ENCODE results near the gene DIS3L2.

Gene DIS3L2

GRCh38 chr2:232265329-232265728 is 303.8 kb downstream of the DIS3L2 start:
- in situ Hi-C loops (cut with MboI; ENCODE audit: low pct_unique_long_range_greater_than_20kb, low sequenced_read_pairs, unreplicated experiment): no loop called here
- TF ChIP-seq CTCF (IDR thresholded peaks at IDR 0.05; ENCODE audit: extremely low read depth, insufficient read depth, missing control alignments): no peak
- no peak for DNase-seq (ENCODE audit: low spot score)

- in situ Hi-C loops (cut with MboI; ENCODE audit: low pct_unique_long_range_greater_than_20kb, low sequenced_read_pairs, unreplicated experiment): no loop called here
- no peak for DNase-seq (ENCODE audit: low spot score)
- no peak for TF ChIP-seq CTCF (IDR thresholded peaks at IDR 0.05; ENCODE audit: extremely low read depth, insufficient read depth, missing control alignments)
These were observed 307.2 kb downstream of the DIS3L2 start for GRCh38 chr2:232268636-232269165.

GRCh38 chr2:232269867-232270266 is 308.4 kb downstream of the DIS3L2 start:
- DNase-seq (ENCODE audit: low spot score): no peak
- in situ Hi-C loops (cut with MboI; ENCODE audit: low pct_unique_long_range_greater_than_20kb, low sequenced_read_pairs, unreplicated experiment): no loop called here
- TF ChIP-seq CTCF (IDR thresholded peaks at IDR 0.05; ENCODE audit: extremely low read depth, insufficient read depth, missing control alignments): no peak

GRCh38 chr2:232273903-232274643 is 312.6 kb downstream of the DIS3L2 start:
- in situ Hi-C loops (cut with MboI; ENCODE audit: low pct_unique_long_range_greater_than_20kb, low sequenced_read_pairs, unreplicated experiment): no loop called here
- no peak for TF ChIP-seq CTCF (IDR thresholded peaks at IDR 0.05; ENCODE audit: extremely low read depth, insufficient read depth, missing control alignments)
- no peak for DNase-seq (ENCODE audit: low spot score)

GRCh38 chr2:232275670-232276069 is 314.2 kb downstream of the DIS3L2 start:
- DNase-seq (ENCODE audit: low spot score): no peak
- in situ Hi-C loops (cut with MboI; ENCODE audit: low pct_unique_long_range_greater_than_20kb, low sequenced_read_pairs, unreplicated experiment): no loop called here
- no peak for TF ChIP-seq CTCF (IDR thresholded peaks at IDR 0.05; ENCODE audit: extremely low read depth, insufficient read depth, missing control alignments)

GRCh38 chr2:232276084-232276732 is 314.7 kb downstream of the DIS3L2 start:
- TF ChIP-seq CTCF (IDR thresholded peaks at IDR 0.05; ENCODE audit: extremely low read depth, insufficient read depth, missing control alignments): no peak
- in situ Hi-C loops (cut with MboI; ENCODE audit: low pct_unique_long_range_greater_than_20kb, low sequenced_read_pairs, unreplicated experiment): no loop called here
- no peak for DNase-seq (ENCODE audit: low spot score)

Data from GM13977 (cell line).